NCI-H1436 (cell line): ENCODE measurements around the gene OR7G2.
"Not testable (repeated sequence)": the region's sequence is repeated elsewhere in the genome, so short reads cannot be mapped to it uniquely, and the experiment has no call there.

Source experiments
- DNase-seq: peaks from one replicate; lab custom pipeline; 2025; lab: John Stamatoyannopoulos, UW

OR7G2 gene

DNA sequence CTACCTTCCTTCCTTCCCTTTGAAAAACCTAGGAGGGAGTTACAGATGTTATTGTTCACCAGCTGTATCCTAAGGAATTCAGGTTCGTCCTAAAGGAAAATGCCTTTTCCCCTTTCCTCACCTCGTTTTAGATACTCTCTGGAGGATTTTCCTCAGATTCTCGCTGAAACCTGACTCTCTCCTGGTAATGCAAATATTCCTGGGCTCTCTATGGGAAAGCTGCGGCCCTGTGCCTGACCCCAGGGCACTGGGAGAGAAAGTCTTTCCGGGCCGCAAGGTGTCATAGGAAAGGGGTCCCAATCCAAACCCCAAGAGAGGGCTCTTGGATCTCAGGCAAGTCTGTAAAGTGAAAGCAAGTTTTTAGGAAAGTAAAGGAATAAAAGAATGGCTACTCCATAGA, 33.5 kb downstream of the OR7G2 start:
- no peak for DNase-seq

DNA sequence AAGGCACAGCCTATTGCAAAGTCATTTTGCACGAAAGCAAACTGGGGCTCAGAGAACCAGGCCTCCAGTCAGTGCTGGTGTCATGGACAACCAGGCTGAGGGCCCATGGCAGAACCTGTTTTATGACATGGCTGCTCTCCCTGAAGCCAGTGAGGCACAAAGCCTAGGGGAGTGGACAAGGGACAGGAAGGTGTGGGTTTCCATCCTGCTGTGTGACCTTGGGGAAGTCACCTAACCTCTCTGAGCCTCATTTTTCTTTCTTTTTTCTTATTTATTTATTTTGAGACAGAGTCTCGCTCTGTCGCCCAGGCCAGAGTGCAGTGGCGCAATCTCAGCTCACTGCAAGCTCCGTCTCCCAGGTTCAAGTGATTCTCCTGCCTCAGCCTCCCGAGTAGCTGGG, 35.6 kb downstream of the OR7G2 start:
- DNase-seq: not testable (repeated sequence)

DNA sequence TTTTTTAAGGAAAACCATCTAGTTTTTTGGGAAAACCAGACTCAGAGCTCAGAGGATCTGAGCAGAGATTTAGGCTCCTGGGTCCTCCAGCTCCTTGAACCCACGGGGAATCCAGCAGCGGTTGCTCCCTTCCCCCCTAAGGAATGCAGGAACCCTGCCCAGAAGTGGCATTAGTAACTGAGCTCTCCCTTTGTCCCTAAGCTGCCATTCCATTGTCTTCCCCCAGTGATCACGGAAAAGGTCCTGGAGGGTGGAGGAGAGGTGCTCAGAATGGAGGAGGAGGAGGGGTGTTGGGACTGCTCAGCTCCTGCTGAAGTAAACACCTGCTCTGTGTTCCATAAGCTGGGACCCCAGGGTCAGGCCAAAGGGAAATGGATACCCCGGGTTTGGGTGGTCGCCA, 37.2 kb downstream of the OR7G2 start:
- no peak for DNase-seq

DNA sequence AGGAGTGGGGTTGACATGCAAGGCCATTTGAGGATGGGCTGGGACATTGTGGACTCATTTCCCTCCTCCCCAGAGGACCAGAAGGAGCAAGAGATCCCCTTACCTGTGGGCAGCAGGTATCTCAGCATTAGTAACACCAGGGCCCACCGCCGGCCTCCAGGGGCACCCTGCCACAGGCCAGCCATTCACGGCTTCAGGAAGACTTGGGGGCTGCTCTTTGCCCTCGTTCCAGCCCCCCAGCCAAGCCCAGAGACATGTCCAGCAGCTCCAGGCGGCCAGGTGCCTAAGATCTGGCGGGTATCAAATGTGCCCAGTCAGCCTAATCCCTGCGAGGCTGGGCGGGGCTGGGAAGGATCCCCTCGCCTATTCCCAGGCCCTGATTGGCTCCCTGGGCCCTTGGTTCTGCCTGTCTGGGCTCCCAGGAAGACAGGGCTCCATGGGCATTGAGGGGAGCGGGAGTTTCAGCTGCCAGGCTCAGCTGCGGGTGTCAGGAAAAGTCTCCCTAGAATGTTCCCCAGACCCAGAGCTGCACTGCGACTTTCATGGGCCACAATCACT, 41.7 kb downstream of the OR7G2 start:
- DNase-seq: no peak

DNA sequence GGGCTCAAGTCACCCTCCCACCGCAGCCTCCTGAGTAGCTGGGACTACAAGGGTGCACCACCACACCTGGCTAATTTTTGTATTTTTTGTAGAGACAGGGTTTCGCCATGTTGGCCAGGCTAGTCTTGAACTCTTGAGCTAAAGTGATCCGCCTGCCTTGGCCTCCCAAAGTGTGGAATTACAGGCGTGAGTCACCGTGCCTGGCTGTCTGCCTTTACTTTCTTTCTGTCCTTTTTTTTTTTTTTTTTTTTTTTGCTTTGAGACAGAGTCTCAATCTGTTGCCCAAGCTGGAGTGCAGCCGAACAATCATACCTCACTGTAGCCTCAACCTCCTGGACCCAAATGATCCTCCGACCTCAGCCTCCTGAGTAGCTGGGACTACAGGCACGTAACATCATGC, 45.4 kb downstream of the OR7G2 start:
- DNase-seq: no peak

DNA sequence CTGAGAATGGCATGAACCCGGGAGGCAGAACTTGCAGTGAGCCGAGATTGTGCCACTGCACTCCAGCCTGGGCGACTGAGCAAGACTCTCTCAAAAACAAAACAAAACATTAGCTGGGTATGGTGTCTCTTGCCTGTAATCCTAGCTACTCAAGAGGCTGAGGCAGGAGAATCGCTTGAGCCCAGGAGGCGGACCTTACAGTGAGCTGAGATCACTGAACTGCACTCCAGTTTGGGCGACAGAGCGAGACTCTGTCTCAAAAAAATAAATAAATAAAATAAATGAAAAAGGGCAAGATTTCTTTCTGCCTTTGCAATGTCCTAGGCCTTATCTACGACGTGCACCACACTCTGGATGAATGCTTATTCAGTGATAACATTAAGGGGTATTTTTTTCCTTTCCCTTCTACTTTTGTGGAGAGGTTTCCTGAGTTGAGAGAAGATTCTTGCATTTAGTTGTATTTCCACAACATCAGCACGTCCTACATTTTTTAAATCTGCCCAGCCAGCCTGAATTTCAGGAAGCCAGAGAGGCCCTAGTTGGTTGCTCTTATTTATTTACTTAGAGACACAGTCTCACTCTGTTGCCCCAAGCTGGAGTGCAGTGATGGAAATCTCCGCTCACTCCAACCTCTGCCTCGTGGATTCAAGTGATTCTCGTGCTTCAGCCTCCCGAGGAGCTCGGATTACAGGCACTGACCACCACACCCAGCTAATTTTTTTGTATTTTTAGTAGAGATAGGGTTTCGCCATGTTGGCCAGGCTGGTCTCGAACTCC, 46.5 kb downstream of the OR7G2 start:
- no peak for DNase-seq

DNA sequence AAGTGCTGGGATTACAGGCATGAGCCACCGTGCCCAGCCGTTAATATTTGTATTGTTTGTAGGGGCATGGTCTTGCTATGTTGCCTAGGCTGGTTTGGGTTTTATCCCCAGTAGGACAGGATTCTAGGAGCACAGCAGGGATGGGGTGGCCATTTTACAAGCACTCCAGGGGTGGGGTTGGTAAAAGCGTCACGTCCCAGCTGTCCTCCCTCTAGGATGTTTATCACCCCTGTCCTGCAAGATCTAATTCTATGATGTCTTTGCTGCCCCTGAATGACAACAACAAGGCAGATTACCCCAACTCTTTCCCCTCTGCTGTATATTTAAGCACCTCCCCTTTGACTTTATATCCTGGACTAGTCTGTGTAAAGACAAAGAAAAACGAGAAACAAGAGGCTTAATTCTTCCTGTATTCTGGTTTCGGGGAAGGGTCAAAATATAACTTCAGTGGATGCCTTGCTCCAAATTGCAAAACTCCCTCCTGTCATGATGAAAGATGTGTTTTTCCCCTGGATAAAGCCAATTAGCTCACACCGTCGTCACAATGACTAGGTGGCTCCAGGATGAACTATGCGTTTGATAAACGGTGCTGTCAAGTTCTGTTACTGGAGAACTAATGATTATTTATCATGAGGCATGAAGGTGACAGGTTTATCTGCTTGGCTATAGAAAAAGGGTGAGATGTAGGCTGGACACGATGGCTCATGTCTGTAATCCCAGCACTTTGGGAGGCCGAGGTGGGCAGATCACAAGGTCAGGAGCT, 48.2 kb downstream of the OR7G2 start:
- DNase-seq: no peak

DNA sequence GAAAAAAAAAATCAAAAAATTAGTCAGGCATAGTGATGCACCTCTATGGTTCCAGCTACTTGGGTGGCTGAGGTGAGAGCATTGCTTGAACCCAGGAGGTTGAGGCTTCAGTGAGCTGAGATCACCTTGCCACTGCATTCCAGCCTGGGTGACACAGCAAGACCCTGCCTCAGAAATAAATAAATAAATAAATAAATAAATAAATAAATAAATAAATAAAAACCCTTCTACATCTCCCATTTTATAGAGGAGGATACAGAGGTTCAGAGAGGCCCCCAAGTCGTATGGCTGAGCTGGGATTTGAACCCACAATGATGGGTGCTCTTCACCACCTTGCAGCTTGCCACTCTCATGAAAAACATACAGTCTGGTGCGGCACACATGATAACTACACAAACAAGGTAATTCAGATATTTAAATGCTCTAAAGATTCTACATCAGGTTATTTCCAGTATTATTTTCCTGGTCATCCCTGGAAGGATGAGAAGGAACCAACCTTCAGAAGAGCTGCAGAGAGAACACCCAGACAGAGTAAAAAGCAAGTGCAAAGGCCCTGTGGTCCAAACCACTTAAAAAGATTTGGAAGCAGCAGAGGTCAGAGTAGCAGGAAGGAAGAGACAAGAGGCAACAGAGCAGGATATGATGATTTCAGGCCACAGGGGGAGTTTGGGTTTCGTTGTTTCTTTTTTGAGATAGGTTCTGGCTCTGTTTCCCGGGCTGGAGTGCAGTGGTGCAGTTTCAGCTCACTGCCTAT, 49.6 kb downstream of the OR7G2 start:
- no peak for DNase-seq

DNA sequence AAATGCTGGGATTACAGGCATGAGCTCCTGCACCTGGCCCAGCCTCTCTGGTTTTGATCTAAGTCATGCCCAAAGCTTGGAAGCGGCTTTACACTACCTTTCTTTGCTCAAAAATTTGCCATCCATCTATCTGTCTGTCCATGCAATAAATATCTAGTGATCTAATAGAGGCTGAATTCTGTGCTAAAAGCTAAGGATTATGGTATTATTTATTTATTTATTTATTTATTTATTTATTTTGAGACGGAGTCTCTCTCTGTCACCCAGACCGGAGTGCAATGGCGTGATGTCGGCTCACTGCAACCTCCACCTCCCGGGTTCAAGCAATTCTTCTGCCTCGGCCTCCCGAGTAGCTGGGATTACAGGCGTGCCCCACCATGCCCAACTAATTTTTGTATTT, 51.1 kb downstream of the OR7G2 start:
- not testable (repeated sequence) for DNase-seq

DNA sequence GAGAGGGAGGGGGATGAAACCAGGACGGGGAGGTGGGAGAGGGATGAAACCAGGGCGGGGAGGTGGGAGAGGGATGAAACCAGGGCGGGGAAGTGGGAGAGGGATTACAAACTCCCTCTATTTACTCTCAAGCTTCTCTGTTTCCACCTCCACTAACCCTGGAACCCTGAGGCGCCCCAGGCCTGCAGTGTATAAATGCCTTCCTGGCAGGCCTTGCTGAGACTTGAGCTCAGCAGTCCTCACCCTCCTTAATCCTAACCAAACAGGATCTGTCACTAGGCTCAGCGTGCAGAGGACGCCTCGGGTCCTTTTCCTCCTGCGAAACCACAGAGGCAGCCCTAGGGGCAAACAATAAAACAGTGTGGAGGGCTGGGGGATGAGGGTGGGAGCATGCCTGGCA, 52.5 kb downstream of the OR7G2 start:
- DNase-seq: no peak

DNA sequence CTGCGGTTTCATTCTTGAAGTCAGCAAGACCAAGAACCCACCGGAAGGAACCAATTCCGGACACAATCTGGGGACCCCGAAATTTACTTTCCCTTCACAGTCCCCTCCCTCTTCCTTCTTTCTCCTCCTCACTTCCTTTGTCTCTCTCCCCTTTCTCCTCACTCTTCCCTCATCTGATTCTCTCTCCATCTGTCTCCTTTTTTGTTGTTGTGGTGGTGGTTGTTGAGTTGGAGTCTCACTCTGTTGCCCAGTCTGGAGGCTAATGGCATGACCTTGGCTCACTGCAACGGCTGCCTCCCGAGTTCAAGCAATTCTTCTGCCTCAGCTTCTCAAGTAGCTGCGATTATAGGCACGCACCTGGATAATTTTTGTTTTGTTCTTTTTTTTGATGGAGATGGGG, 53.1 kb downstream of the OR7G2 start:
- no peak for DNase-seq

DNA sequence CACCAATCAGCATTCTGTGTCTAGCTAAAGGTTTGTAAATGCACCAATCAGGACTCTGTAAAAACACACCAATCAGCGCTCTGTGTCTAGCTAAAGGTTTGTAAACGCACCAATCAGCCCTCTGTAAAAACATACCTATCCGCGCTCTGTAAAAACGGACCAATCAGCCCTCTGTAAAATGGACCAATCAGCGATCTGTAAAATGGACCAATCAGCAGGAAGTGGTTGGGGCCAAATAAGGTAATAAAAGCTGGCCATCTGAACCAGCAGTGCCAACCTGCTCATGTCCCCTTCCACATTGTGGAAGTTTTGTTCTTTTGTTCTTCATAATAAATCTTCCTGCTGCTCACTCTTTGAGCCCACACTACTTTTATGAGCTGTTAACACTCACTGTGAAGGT, 53.6 kb downstream of the OR7G2 start:
- DNase-seq: not testable (repeated sequence)

DNA sequence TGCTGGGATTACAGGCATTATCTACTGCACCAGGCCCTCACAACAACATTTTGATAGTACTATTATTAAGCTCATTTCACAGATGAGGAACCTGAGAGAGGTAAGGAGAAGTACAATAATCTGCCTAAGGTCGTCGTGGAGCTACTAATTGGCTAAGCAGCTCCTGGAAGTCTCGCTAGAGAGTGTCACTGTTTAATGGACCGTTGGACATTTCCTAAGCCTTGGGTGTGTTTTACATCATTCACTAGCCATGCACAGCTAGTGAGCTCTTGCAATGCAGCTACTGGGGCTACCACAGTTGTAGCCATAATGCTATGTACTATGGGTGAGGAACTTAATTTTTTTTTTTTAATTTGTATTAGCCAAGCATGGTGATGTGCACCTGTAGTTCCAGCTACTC, 54.4 kb downstream of the OR7G2 start:
- no peak for DNase-seq
